NCI-H345 treated with DMSO at 0.1 percent for 48 hours (cell line): Measurements from ENCODE around the gene PEX11A.

Experiments
- DNase-seq: peaks from one replicate; lab custom pipeline; 2025; ENCODE audit not compliant: unreplicated experiment; lab: John Stamatoyannopoulos, UW

Gene PEX11A

GRCh38 chr15:89656116-89656815, 34.3 kb downstream of the PEX11A start:
- DNase-seq = no peak

- no peak for DNase-seq
Measured at GRCh38 chr15:89654847-89655805, 35.4 kb downstream of the PEX11A start, which contains the start of gene KIF7. TSS of gene KIF7 (minus strand) at chr15:89655467. CDS start at chr15:89652930, 2,537 bp downstream.

- no peak for DNase-seq
Measured at GRCh38 chr15:89654301-89654761, 36.2 kb downstream of the PEX11A start.

- DNase-seq = no peak
Measured at GRCh38 chr15:89653578-89653977, 37.0 kb downstream of the PEX11A start.

GRCh38 chr15:89652666-89653065, 37.9 kb downstream of the PEX11A start:
- no peak for DNase-seq

GRCh38 chr15:89652131-89652530, 38.4 kb downstream of the PEX11A start:
- DNase-seq = no peak

GRCh38 chr15:89649716-89650115, 40.8 kb downstream of the PEX11A start:
- no peak for DNase-seq

GRCh38 chr15:89649013-89649625, 41.4 kb downstream of the PEX11A start:
- no peak for DNase-seq

GRCh38 chr15:89648106-89649012, 42.2 kb downstream of the PEX11A start:
- no peak for DNase-seq

- peak; percentile 3 for DNase-seq
Measured at GRCh38 chr15:89647191-89647851, 43.2 kb downstream of the PEX11A start.

GRCh38 chr15:89646416-89647141, 44.0 kb downstream of the PEX11A start:
- no peak for DNase-seq

- DNase-seq = no peak
Measured at GRCh38 chr15:89645680-89646079, 44.9 kb downstream of the PEX11A start.

GRCh38 chr15:89642106-89642505, 48.4 kb downstream of the PEX11A start:
- DNase-seq = no peak

GRCh38 chr15:89641053-89641452, 49.5 kb downstream of the PEX11A start:
- DNase-seq = no peak

- no peak for DNase-seq
Measured at GRCh38 chr15:89640245-89640644, 50.3 kb downstream of the PEX11A start.

- no peak for DNase-seq
Measured at GRCh38 chr15:89633585-89633984, 57.0 kb downstream of the PEX11A start.

GRCh38 chr15:89632563-89633430, 57.8 kb downstream of the PEX11A start:
- no peak for DNase-seq

GRCh38 chr15:89631902-89632264, 58.7 kb downstream of the PEX11A start:
- no peak for DNase-seq
